ENCODE results near the gene ALPG.

GRCh38 chr2:232372231-232373208 lies 34.1 kb upstream of the ALPG start:
- TF ChIP-seq EZH2phosphoT487 (conservative IDR thresholded peaks at IDR 0.05; ENCODE audit: low read length) (no peak), CTCF (IDR thresholded peaks at IDR 0.05; ENCODE audit: insufficient read depth, low read length, poor library complexity, severe bottlenecking) (no peak)
